Motor neuron (in vitro differentiated cells): ENCODE data around the gene ELL2. TPM values are rescaled to one million over a fixed set of nuclear protein-coding genes. Genes with fewer than 3 reads are reported as not detected.
"Not testable (repeated sequence)": the region's sequence is repeated elsewhere in the genome, so short reads cannot be mapped to it uniquely, and the experiment has no call there.

Source experiments
- ATAC-seq, 8 experiments: fragments of 200-7000 bp; cut with Tn5 transposase; replicated peaks in 6 of 8; 2 replicates each; pipeline ENCODE4 v1.8.0; 2021; ENCODE audit warnings: mild to moderate bottlenecking in 8 of 8, moderate library complexity in 8 of 8
- H3K27ac ChIP-seq, 2 donors: fragments of 250-450 bp; sonication (Bioruptor Pico); 2 replicates each; pipeline ENCODE4 v1.9.0; 2021; ENCODE audit warnings: antibody characterized with exemption in 2 of 2, mild to moderate bottlenecking in 2 of 2, moderate library complexity in 1 of 2
- H3K4me1 ChIP-seq, 2 donors: fragments of 250-450 bp; sonication (Bioruptor Pico); replicated peaks in 1 of 2; 2 replicates each; pipeline ENCODE4 v1.6.1; 2021; ENCODE audit warnings: antibody characterized with exemption in 2 of 2, mild to moderate bottlenecking in 2 of 2, moderate library complexity in 1 of 2
- H3K4me3 ChIP-seq, 5 donors: fragments of 250-450 bp; sonication (Bioruptor Pico); 2 replicates each; pipeline ENCODE4 v1.9.0; 2021; ENCODE audit warnings: antibody characterized with exemption in 5 of 5, mild to moderate bottlenecking in 5 of 5, moderate library complexity in 4 of 5
- WGBS, 10 experiments: fragments of 450-650 bp; shearing (Covaris generic); methylation state at CpG; one replicate each; pipeline ENCODE4 v1.0.0; 2022; 5-methylcytosine and 5-hydroxymethylcytosine counted together
- in situ Hi-C, 9 experiments: fragments of 400-800 bp; cut with MboI; loops; one replicate each; pipeline ENCODE4 v1.15.0; 2021; ENCODE audit warnings: low sequenced_read_pairs in 9 of 9, low pct_unique_long_range_greater_than_20kb in 2 of 9; ENCODE audit not compliant: unreplicated experiment in 9 of 9
- total RNA-seq, 8 experiments: library from RNA; unstranded; fragments of 300-600 nt; gene quantifications; 2 replicates each; pipeline versions ENCODE4 v1.2.3 to v1.2.4, GENCODE V29; 2022

ELL2 gene
- total RNA-seq, 8 experiments from 2014 or later = 3.4 to 46.2 (median 19.2) TPM

GRCh38 chr5:95928724-95929253 is 32.9 kb downstream of the ELL2 start:
- H3K27ac ChIP-seq = no peak overlapping the region
- 80 to 100% (median 99%) methylated on average over 1 to 7 of the region's 7 CpGs; no CpG with 5 or more reads in 2 of the 10 experiments for WGBS, 10 experiments

GRCh38 chr5:95927927-95928723 is 33.5 kb downstream of the ELL2 start:
- ATAC-seq = peak in 2 of 8 experiments; percentile 23 to 48
- H3K27ac ChIP-seq = no peak overlapping the region
- in situ Hi-C loops = no loop called here
- WGBS, 10 experiments = 51 to 100% (median 80%) methylated on average over 1 to 6 of the region's 6 CpGs
- no peak overlapping the region for H3K4me3 ChIP-seq
- H3K4me1 ChIP-seq = peaks cover 0 to 2% of the 10 kb centered on the region in 2 donors

More at GRCh38 chr5:95928724-95929253, 32.9 kb downstream of the ELL2 start:
- Histone ChIP-seq H3K4me3 (no peak overlapping the region), H3K4me1 (peaks cover 0 to 2% of the 10 kb centered on the region in 2 donors)
- no peak for ATAC-seq
- in situ Hi-C loops = no loop called here

- H3K27ac ChIP-seq, in situ Hi-C loops, ATAC-seq, H3K4me1 ChIP-seq, H3K4me3 ChIP-seq: not testable (repeated sequence)
- WGBS, 10 experiments = no CpG with 5 or more reads among the region's 13 CpGs
These were observed 34.4 kb downstream of the ELL2 start for GRCh38 chr5:95927300-95927699.

GRCh38 chr5:95925939-95926338 is 35.7 kb downstream of the ELL2 start:
- H3K27ac ChIP-seq = no peak overlapping the region
- in situ Hi-C loops = no loop called here
- H3K4me1 ChIP-seq = peaks cover 0 to 2% of the 10 kb centered on the region in 2 donors
- ATAC-seq = no peak
- H3K4me3 ChIP-seq = no peak overlapping the region

- 70 to 100% (median 95%) methylated on average over 1 to 2 of the region's 2 CpGs for whole genome bisulfite sequencing, 10 experiments
- H3K27ac ChIP-seq = no peak overlapping the region
- peaks cover 0 to 2% of the 10 kb centered on the region in 2 donors for H3K4me1 ChIP-seq
- in situ Hi-C loops = no loop called here
- H3K4me3 ChIP-seq = no peak overlapping the region
- ATAC-seq = no peak
These were observed 36.3 kb downstream of the ELL2 start for GRCh38 chr5:95925378-95925744.

- 44 to 100% (median 64%) methylated on average over 1 to 4 of the region's 4 CpGs for WGBS, 10 experiments
- H3K4me1 ChIP-seq = peaks cover 0 to 2% of the 10 kb centered on the region in 2 donors
- in situ Hi-C loops = no loop called here
- H3K4me3 ChIP-seq = no peak overlapping the region
- H3K27ac ChIP-seq = no peak overlapping the region
- ATAC-seq = peak in 5 of 8 experiments; percentile 26 to 88 (median 43)
These were observed 36.8 kb downstream of the ELL2 start for GRCh38 chr5:95924720-95925377.

- 60 to 100% (median 90%) methylated on average over 1 to 2 of the region's 2 CpGs; no CpG with 5 or more reads in 1 of the 10 experiments for WGBS, 10 experiments
- no peak for ATAC-seq
- in situ Hi-C loops = no loop called here
- no peak overlapping the region for H3K4me3 ChIP-seq
- peaks cover 0 to 2% of the 10 kb centered on the region in 2 donors for H3K4me1 ChIP-seq
- H3K27ac ChIP-seq = no peak overlapping the region
These were observed 37.6 kb downstream of the ELL2 start for GRCh38 chr5:95923918-95924544.

- no peak for ATAC-seq
- H3K4me1 ChIP-seq = no peaks in the 10 kb centered on the region
- no peak overlapping the region for H3K27ac ChIP-seq
- H3K4me3 ChIP-seq = no peak overlapping the region
- WGBS, 10 experiments = 92 to 100% (median 100%) methylated on average over 1 to 3 of the region's 3 CpGs; no CpG with 5 or more reads in 1 of the 10 experiments
- in situ Hi-C loops = no loop called here
These were observed 38.9 kb downstream of the ELL2 start for GRCh38 chr5:95922798-95923197.

GRCh38 chr5:95921501-95921900 is 40.1 kb downstream of the ELL2 start:
- Histone ChIP-seq H3K4me1 (no peaks in the 10 kb centered on the region), H3K27ac (no peak overlapping the region), H3K4me3 (no peak overlapping the region)
- in situ Hi-C loops = no loop called here
- ATAC-seq = no peak
- WGBS, 10 experiments = 88 to 100% (median 96%) methylated on average over 1 to 3 of the region's 3 CpGs; no CpG with 5 or more reads in 3 of the 10 experiments

GRCh38 chr5:95920822-95921221 is 40.8 kb downstream of the ELL2 start:
- Histone ChIP-seq H3K27ac (no peak overlapping the region), H3K4me1 (peaks cover 0 to 4% of the 10 kb centered on the region in 2 donors), H3K4me3 (no peak overlapping the region)
- no peak for ATAC-seq
- in situ Hi-C loops = no loop called here
- WGBS, 10 experiments = 83 to 100% (median 100%) methylated on average over 1 of the region's 1 CpG; no CpG with 5 or more reads in 3 of the 10 experiments

GRCh38 chr5:95919658-95920057 is 42.0 kb downstream of the ELL2 start:
- no peak for ATAC-seq
- in situ Hi-C loops = no loop called here
- H3K27ac ChIP-seq = no peak overlapping the region
- H3K4me1 ChIP-seq = peaks cover 0 to 5% of the 10 kb centered on the region in 2 donors
- WGBS, 10 experiments = 30 to 100% (median 89%) methylated on average over 1 to 2 of the region's 2 CpGs; no CpG with 5 or more reads in 1 of the 10 experiments
- no peak overlapping the region for H3K4me3 ChIP-seq

GRCh38 chr5:95918421-95919006 is 43.1 kb downstream of the ELL2 start:
- no peak overlapping the region for H3K27ac ChIP-seq
- in situ Hi-C loops = no loop called here
- no peak for ATAC-seq
- 70 to 100% (median 96%) methylated on average over 1 to 3 of the region's 3 CpGs for WGBS, 10 experiments
- H3K4me1 ChIP-seq = peaks cover 0 to 5% of the 10 kb centered on the region in 2 donors
- H3K4me3 ChIP-seq = no peak overlapping the region

GRCh38 chr5:95917207-95917606 is 44.4 kb downstream of the ELL2 start:
- no peak overlapping the region for H3K4me3 ChIP-seq
- H3K27ac ChIP-seq = no peak overlapping the region
- in situ Hi-C loops = no loop called here
- H3K4me1 ChIP-seq = peaks cover 0 to 5% of the 10 kb centered on the region in 2 donors
- ATAC-seq = no peak
